ENCODE results near the gene PTPRU. TPM values are rescaled to one million over a fixed set of nuclear protein-coding genes. Genes with fewer than 3 reads are reported as not detected.

Gene PTPRU
- 18.8 and 37.9 TPM in 2 replicates for total RNA-seq

DNA sequence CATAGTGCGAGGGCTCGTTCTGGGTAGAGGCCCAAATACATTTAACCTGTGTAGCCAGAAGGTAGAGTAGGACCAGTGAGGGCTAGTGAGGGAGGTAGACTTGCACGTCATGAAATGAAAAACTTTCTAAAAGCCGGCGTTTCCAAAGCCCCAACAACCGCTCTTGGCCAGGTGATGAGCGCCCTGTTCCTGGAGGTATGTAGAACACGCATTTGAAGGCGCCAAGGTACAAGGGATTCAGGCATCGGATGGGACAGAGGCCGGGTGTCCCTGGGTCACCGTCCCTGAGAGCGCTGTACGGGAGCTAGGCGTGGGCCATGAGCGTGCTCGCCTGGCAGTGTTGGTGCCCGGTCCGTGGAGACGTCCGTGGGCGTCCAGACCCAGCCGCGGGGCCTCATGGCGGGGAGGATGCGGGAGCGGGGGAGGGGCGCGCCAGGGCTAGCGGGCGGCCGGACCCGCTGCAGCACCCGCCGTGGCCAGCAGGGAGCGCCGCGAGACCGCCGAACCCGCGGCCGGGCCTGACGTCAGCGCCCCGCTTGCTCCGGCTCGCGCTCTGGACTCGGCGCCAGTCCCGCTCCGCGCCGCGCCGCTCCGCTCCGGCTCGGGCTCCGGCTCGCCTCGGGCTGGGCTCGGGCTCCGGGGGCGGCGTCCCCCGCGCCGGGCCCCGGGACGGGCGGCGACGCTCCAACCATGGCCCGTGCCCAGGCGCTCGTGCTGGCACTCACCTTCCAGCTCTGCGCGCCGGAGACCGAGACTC is at the start of gene PTPRU:
Gene PTPRU, plus strand, starts transcription at position 568 of the 757 bp plus-strand sequence. Its CDS starts 123 bp downstream, at position 691.

DNA sequence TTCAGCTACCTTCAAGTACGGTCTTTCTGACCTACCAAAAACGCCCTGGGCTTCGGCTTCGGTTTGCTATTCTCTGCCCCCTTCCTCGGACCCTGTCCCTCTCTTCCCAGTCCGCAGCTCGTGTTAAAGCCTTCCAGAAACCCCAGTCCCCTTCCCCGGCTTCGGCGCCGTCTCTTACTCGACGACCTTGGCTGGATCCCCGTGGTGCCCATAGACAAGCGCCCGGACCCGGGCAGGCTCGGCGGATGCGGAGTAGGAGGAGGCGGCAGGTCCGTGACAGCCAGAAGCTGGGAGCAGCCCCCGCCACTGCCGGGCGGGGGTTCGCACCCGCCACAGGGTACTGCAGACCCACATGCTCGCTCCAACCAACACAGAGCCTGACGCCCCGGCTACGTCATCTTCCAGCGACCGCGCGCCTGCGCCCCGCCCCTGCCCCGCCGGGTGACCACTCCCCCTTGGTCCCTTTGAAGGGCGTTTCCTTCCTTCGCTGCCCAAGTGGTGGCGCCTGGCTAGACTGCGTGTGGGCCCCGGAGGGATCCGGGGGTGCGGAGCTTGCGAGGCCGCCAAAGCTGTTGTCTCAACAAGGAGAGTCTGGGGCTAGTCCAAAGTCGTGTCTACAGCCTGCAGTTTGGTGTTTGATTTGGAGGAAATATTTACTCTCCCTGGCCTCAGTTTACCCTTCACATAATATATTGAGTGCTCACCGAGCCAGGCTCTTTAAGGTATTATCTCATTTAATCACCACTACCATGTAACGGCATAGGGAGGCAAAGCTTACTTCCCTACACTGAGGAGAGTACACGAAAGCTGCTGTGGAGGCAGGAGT is 5.6 kb upstream of the PTPRU start, which contains the start of gene MECR:
Gene MECR, minus strand, starts transcription at position 382 of the 826 bp plus-strand sequence. Its CDS starts 28 bp downstream, at position 354.

Other genes with a start within 250 kb of the PTPRU start
- 10.1 and 13.4 TPM in 2 replicates for gene TMEM200B, start 112.6 kb upstream of the PTPRU start, total RNA-seq
- 27.6 and 45.8 TPM in 2 replicates for gene SRSF4, start 54.6 kb upstream of the PTPRU start, total RNA-seq
- gene MECR, start 5.6 kb upstream of the PTPRU start, total RNA-seq = 15.6 and 15.9 TPM in 2 replicates